Ascending aorta (tissue), 2 donors: ENCODE measurements around the gene MRGPRD. TPM values are rescaled to one million over a fixed set of nuclear protein-coding genes. Genes with fewer than 3 reads are reported as not detected.

Experiments used
- DNase-seq, 2 donors: peaks; one replicate each; pipeline ENCODE4 v3.0.0-alpha.2; 2019; ENCODE audit warnings: low spot score in 2 of 2
- H3K27ac ChIP-seq, 2 donors: fragments of 200-600 bp; sonication (generic); one replicate each; pipeline ENCODE4 v1.5.1; 2016 to 2017; ENCODE audit warnings: mild to moderate bottlenecking in 1 of 2
- H3K27me3 ChIP-seq: fragments of 200-600 bp; sonication (generic); one replicate; pipeline ENCODE4 v1.5.1; 2017
- H3K36me3 ChIP-seq, 2 donors: fragments of 200-600 bp; sonication (generic); one replicate each; pipeline ENCODE4 v1.5.1; 2016
- H3K4me1 ChIP-seq, 2 donors: fragments of 200-600 bp; sonication (generic); one replicate each; pipeline ENCODE4 v1.5.1; 2016 to 2017; ENCODE audit warnings: mild to moderate bottlenecking in 1 of 2
- H3K4me3 ChIP-seq, 2 donors: fragments of 200-600 bp; sonication (generic); one replicate each; pipeline ENCODE4 v1.5.1; 2016 to 2017; ENCODE audit warnings: mild to moderate bottlenecking in 1 of 2
- H3K9me3 ChIP-seq, 2 donors: fragments of 200-600 bp; sonication (generic); one replicate each; pipeline ENCODE4 v1.5.1; 2016
- intact Hi-C: fragments of 100-400 bp; cut with DNase I; formaldehyde crosslinking; loops from one replicate; pipeline ENCODE4 v1.15.1; 2023
- total RNA-seq: library from RNA; depleted of rRNA; stranded (reverse); fragments of >200 nt; gene quantifications from one replicate; pipeline ENCODE4 v1.1.0, GENCODE V29; 2016
- TF ChIP-seq, protein P1 (sequence below), 3 experiments: fragments of 200-600 bp in 2 of 3; fragments of 450-650 bp in 1 of 3; sonication (generic) in 2 of 3; IDR thresholded peaks; one replicate each; pipeline ENCODE4 v1.5.1; 2016 to 2019; ENCODE audit warnings: antibody characterized with exemption in 3 of 3, mild to moderate bottlenecking in 1 of 3, moderate library complexity in 1 of 3

Gene MRGPRD
- total RNA-seq, 1 donor from 2014 or later = not detected

GRCh38 chr11:68934321-68934645, 46.5 kb downstream of the MRGPRD start:
- H3K36me3 ChIP-seq = peaks cover 79 to 89% of the 10 kb centered on the region in 2 donors
- no peaks in the 10 kb centered on the region for H3K4me1 ChIP-seq
- no peaks in the 10 kb centered on the region for H3K9me3 ChIP-seq
- no peak overlapping the region for H3K4me3 ChIP-seq
- no peaks in the 10 kb centered on the region for H3K27me3 ChIP-seq
- intact Hi-C loops = no loop called here
- H3K27ac ChIP-seq = no peak overlapping the region
- DNase-seq = no peak
- TF ChIP-seq, protein P1, sequence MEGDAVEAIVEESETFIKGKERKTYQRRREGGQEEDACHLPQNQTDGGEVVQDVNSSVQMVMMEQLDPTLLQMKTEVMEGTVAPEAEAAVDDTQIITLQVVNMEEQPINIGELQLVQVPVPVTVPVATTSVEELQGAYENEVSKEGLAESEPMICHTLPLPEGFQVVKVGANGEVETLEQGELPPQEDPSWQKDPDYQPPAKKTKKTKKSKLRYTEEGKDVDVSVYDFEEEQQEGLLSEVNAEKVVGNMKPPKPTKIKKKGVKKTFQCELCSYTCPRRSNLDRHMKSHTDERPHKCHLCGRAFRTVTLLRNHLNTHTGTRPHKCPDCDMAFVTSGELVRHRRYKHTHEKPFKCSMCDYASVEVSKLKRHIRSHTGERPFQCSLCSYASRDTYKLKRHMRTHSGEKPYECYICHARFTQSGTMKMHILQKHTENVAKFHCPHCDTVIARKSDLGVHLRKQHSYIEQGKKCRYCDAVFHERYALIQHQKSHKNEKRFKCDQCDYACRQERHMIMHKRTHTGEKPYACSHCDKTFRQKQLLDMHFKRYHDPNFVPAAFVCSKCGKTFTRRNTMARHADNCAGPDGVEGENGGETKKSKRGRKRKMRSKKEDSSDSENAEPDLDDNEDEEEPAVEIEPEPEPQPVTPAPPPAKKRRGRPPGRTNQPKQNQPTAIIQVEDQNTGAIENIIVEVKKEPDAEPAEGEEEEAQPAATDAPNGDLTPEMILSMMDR (IDR thresholded peaks at IDR 0.05) = no peak

DNA sequence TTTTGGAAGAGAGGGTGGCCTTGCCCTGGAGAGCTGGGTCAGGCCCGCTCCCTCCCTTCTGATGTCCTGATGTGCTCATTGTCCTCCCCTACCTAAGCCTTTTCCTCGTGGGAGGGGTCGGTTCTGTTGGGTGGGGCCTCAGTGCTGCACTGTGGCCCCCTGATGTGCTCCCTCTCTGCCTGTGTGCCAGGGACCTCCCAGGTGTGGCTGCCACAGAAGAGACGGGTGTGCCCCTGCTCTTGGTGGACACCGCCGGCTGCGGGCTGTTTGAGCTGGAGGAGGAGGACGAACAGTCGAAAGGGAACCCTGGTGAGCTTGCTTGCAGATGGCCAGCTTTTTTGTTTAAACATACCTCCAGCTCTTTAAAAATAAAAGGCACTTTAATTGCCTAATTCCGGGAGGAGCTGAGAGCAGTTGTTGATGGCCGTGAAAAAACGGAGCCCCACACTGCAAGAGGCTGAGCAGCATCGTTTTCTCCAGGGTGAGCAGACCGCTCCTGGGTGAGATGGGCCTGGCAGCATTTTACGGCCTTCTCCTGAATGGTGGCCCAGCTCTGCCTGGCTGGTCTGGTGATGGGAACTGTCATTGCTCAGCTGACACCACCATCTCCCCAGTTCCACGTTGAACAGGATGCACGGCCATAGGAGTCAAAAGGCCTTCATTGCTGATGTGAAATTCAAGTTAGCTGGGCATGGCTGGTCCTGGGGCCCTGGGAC, 47.0 kb downstream of the MRGPRD start:
- peaks cover 0 to under 1% of the 10 kb centered on the region in 2 donors for H3K4me1 ChIP-seq
- no peaks in the 10 kb centered on the region for H3K27me3 ChIP-seq
- H3K27ac ChIP-seq = no peak overlapping the region
- intact Hi-C loops = no loop called here
- H3K9me3 ChIP-seq = no peaks in the 10 kb centered on the region
- H3K4me3 ChIP-seq = no peak overlapping the region
- TF ChIP-seq, protein P1 (IDR thresholded peaks at IDR 0.05) = no peak
- DNase-seq = no peak
- H3K36me3 ChIP-seq = peaks cover 79 to 89% of the 10 kb centered on the region in 2 donors

GRCh38 chr11:68932933-68933577, 47.7 kb downstream of the MRGPRD start:
- TF ChIP-seq, protein P1 (IDR thresholded peaks at IDR 0.05) = no peak
- H3K4me1 ChIP-seq = peaks cover 6 to 7% of the 10 kb centered on the region in 2 donors
- intact Hi-C loops = no loop called here
- no peaks in the 10 kb centered on the region for H3K9me3 ChIP-seq
- H3K4me3 ChIP-seq = no peak overlapping the region
- no peak for DNase-seq
- H3K36me3 ChIP-seq = peaks cover 73 to 83% of the 10 kb centered on the region in 2 donors
- H3K27me3 ChIP-seq = no peaks in the 10 kb centered on the region
- H3K27ac ChIP-seq = no peak overlapping the region

DNA sequence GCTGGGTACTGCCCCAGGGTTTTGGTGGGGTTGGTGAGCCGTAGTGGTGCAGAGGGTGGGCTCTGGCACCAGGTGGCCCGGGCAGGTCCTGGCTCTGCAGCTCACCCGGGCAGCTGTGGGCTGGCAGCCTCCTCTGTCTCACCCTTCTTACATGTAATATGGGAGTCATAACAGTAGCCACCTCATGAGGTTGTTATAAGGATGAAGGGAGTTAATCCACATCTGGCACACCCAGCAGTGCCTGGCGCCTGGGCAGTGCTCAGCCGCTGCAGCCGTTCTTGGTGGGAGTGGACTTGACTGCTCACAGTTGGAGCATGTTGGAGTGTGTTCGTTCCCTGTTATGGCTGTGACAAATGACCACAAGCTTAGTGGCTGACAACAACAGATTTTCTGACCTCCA, 48.4 kb downstream of the MRGPRD start:
- TF ChIP-seq, protein P1 (IDR thresholded peaks at IDR 0.05) = no peak
- peaks cover 10 to 14% of the 10 kb centered on the region in 2 donors for H3K4me1 ChIP-seq
- H3K4me3 ChIP-seq = no peak overlapping the region
- no peak for DNase-seq
- peaks cover 66 to 76% of the 10 kb centered on the region in 2 donors for H3K36me3 ChIP-seq
- no peaks in the 10 kb centered on the region for H3K9me3 ChIP-seq
- H3K27me3 ChIP-seq = no peaks in the 10 kb centered on the region
- intact Hi-C loops = no loop called here
- H3K27ac ChIP-seq = no peak overlapping the region

- intact Hi-C loops = no loop called here
Observed at GRCh38 chr11:68931911-68932310, 48.9 kb downstream of the MRGPRD start.

More at GRCh38 chr11:68931911-68932310, 48.9 kb downstream of the MRGPRD start:
- Histone ChIP-seq H3K4me3 (no peak overlapping the region), H3K27ac (no peak overlapping the region), H3K36me3 (peaks cover 61 to 71% of the 10 kb centered on the region in 2 donors), H3K4me1 (peaks cover 10 to 16% of the 10 kb centered on the region in 2 donors), H3K9me3 (no peaks in the 10 kb centered on the region), H3K27me3 (no peaks in the 10 kb centered on the region)
- TF ChIP-seq, protein P1 (IDR thresholded peaks at IDR 0.05) = no peak
- DNase-seq = no peak
